Measurements from ENCODE around the gene MRPS12. TPM values are rescaled to one million over a fixed set of nuclear protein-coding genes. Genes with fewer than 3 reads are reported as not detected.
A peak's percentile ranks its signal among the peaks of the same experiment; 100 is the strongest.

MRPS12 gene
- total RNA-seq, 1 donor from 2014 or later, result 67.6 TPM

- intact Hi-C loops (cut with micrococcal nuclease), result no loop called here
- Histone ChIP-seq H3K27ac (replicated peaks) (no peak overlapping the region), H3K4me3 (no peak overlapping the region), H3K27me3 (ENCODE audit: low read depth) (no peaks in the 10 kb centered on the region), H3K36me3 (peaks cover 35% of the 10 kb centered on the region), H3K9me3 (replicated peaks) (no peaks in the 10 kb centered on the region), H3K4me1 (no peaks in the 10 kb centered on the region)
- no peak for TF ChIP-seq CTCF (IDR thresholded peaks at IDR 0.05; ENCODE audit: borderline replicate concordance)
- no peak for DNase-seq
These were observed 8.3 kb upstream of the MRPS12 start for GRCh38 chr19:38922482-38922881.

DNA sequence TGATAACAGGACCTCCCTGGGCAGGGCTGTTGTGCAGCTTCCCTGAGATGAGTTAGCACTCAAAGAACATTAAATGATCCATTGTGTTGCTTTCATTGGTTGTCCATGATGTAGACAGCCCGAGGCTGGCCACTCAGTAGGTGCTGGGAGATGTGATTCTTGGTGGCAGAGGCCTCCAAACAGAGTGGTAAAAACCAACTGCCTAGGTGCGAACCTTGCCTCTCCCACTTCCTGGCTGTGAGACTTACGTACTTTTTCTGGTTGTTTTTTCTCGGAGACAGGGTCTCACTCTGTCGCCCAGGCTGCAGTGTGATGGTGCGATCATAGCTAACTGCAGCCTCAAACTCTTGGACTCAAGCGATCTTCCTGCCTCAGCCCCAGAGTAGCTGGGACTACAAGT is 6.4 kb upstream of the MRPS12 start:
- no peak for TF ChIP-seq CTCF (IDR thresholded peaks at IDR 0.05; ENCODE audit: borderline replicate concordance)
- Histone ChIP-seq H3K4me3 (no peak overlapping the region), H3K4me1 (peaks cover 3% of the 10 kb centered on the region), H3K9me3 (replicated peaks) (no peaks in the 10 kb centered on the region), H3K27ac (replicated peaks) (no peak overlapping the region), H3K36me3 (peaks cover 35% of the 10 kb centered on the region), H3K27me3 (ENCODE audit: low read depth) (no peaks in the 10 kb centered on the region)
- intact Hi-C loops (cut with micrococcal nuclease), result no loop called here
- DNase-seq, result no peak

- Histone ChIP-seq H3K9me3 (replicated peaks) (no peaks in the 10 kb centered on the region), H3K27ac (replicated peaks) (peak overlapping the region; percentile 91), H3K36me3 (peaks cover 33% of the 10 kb centered on the region), H3K4me1 (peaks cover 37% of the 10 kb centered on the region), H3K27me3 (ENCODE audit: low read depth) (no peaks in the 10 kb centered on the region), H3K4me3 (no peak overlapping the region)
- DNase-seq, result no peak
- no peak for TF ChIP-seq CTCF (IDR thresholded peaks at IDR 0.05; ENCODE audit: borderline replicate concordance)
- intact Hi-C loops (cut with micrococcal nuclease), result no loop called here
These were observed 2.2 kb upstream of the MRPS12 start for GRCh38 chr19:38928391-38929001.

DNA sequence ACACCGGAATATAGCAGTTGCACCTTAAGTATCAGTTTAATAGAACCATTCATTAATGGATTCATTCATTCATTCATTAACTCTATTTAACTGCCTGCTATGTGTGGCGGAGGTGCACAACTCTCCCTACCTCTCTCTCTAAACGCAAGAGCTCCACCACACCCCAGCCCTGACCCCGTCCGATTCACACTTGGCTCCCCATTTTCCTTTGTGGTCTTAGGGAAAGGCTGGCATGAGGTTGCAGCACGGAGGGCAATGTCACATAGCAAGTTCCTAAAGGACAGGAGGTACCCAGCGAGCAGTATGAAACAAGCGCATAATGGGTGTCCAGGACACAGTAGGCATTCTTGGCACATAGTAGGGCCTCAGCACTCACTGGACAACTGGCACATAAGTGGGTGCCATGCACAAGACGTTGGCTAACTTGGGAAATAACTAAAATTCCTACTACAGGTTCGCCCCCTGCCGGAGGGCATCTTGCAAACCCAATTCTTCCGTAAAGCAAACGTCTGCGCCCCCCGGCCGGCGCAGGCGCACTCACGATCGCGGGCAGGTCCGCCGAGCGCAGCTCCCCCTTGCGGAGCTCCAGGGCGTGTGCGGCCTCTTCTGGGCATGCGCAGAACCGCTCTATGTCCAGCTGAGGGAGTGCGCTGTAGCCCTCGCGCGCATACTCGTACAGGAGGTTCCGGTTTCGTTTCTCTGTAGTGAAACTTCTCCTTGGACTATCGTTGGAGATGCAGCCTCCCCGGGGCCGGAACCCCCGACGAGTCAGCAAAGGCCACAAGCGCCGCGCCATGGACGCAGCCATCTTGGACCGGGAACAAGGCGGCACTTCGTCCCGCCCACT is 592 bp upstream of the MRPS12 start, which contains the start of gene SARS2:
TSS of gene SARS2 (minus strand) at position 835 of the 847 bp plus-strand sequence. CDS start at position 808, 27 bp downstream.
- peaks cover 53% of the 10 kb centered on the region for H3K4me1 ChIP-seq
- DNase-seq, result peak; percentile 91
- peaks cover 20% of the 10 kb centered on the region for H3K36me3 ChIP-seq
- intact Hi-C loops (cut with micrococcal nuclease), result no loop called here
- peak; percentile 100 for TF ChIP-seq CTCF (IDR thresholded peaks at IDR 0.05; ENCODE audit: borderline replicate concordance)
- H3K9me3 ChIP-seq (replicated peaks), result peaks cover 3% of the 10 kb centered on the region
- peak within 1 kb of the TSS; percentile 91 for H3K27ac ChIP-seq (replicated peaks)
- H3K27me3 ChIP-seq (ENCODE audit: low read depth), result no peaks in the 10 kb centered on the region
- peak within 1 kb of the TSS; percentile 78 for H3K4me3 ChIP-seq

DNA sequence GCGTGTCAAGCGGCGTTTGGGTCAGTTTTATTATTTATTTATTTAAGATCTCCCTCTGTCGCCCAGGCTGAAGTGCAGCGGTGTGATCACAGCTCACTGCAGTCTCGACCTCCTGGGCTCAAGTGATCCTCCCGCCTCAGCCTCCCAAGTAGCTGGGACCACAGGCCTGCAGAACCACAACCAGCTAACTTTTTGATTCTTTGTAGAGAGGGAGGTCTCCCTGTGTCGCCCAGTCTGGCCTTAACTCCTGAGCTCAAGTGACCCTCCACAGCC is 713 bp downstream of the MRPS12 start:
- Histone ChIP-seq H3K27ac (replicated peaks) (peak overlapping the region; percentile 91), H3K9me3 (replicated peaks) (peaks cover 7% of the 10 kb centered on the region), H3K4me3 (peak overlapping the region; percentile 78), H3K27me3 (ENCODE audit: low read depth) (no peaks in the 10 kb centered on the region), H3K36me3 (peaks cover 17% of the 10 kb centered on the region), H3K4me1 (peaks cover 56% of the 10 kb centered on the region)
- intact Hi-C loops (cut with micrococcal nuclease), result no loop called here
- DNase-seq, result no peak
- no peak for TF ChIP-seq CTCF (IDR thresholded peaks at IDR 0.05; ENCODE audit: borderline replicate concordance)
